HG02885 (cell line): ENCODE measurements around the gene DUSP9.

Source experiments
- ATAC-seq: cut with Tn5 transposase; IDR thresholded peaks from one replicate; pipeline ENCODE4 v1.9.1; 2021; ENCODE audit warnings: mild to moderate bottlenecking; ENCODE audit not compliant: unreplicated experiment, poor library complexity

DUSP9 gene

GRCh38 chrX:153635388-153635787 lies 11.6 kb upstream of the DUSP9 start:
- ATAC-seq = no peak

GRCh38 chrX:153635788-153636668 lies 11.0 kb upstream of the DUSP9 start:
- no peak for ATAC-seq

- ATAC-seq = no peak
These were observed 10.3 kb upstream of the DUSP9 start for GRCh38 chrX:153636716-153637115.

- ATAC-seq = no peak
These were observed 9.6 kb upstream of the DUSP9 start for GRCh38 chrX:153637121-153638040.

GRCh38 chrX:153638041-153638371 lies 9.0 kb upstream of the DUSP9 start:
- no peak for ATAC-seq

- ATAC-seq = no peak
These were observed 8.4 kb upstream of the DUSP9 start for GRCh38 chrX:153638436-153639176.

- ATAC-seq = no peak
These were observed 7.6 kb upstream of the DUSP9 start for GRCh38 chrX:153639177-153640044.

- no peak for ATAC-seq
These were observed 6.8 kb upstream of the DUSP9 start for GRCh38 chrX:153640045-153640686.

GRCh38 chrX:153640736-153641575 lies 6.0 kb upstream of the DUSP9 start:
- ATAC-seq = no peak

- ATAC-seq = no peak
These were observed 5.4 kb upstream of the DUSP9 start for GRCh38 chrX:153641627-153642026.

- ATAC-seq = no peak
These were observed 4.8 kb upstream of the DUSP9 start for GRCh38 chrX:153642051-153642654.

- ATAC-seq = no peak
These were observed 4.2 kb upstream of the DUSP9 start for GRCh38 chrX:153642655-153643430.

- no peak for ATAC-seq
These were observed 3.3 kb upstream of the DUSP9 start for GRCh38 chrX:153643431-153644351.

- no peak for ATAC-seq
These were observed 2.5 kb upstream of the DUSP9 start for GRCh38 chrX:153644356-153645125.

- ATAC-seq = no peak
These were observed 1.9 kb upstream of the DUSP9 start for GRCh38 chrX:153645151-153645550.
